Liver (tissue), 3 donors: ENCODE data around the gene CNMD.

Source experiments
- EGR1 ChIP-seq, 2 donors: IDR thresholded peaks; 2 replicates each; pipeline ENCODE4 v1.6.1; 2016 to 2018; ENCODE audit warnings: antibody characterized with exemption in 2 of 2, low read depth in 2 of 2
- FOXA1 ChIP-seq: IDR thresholded peaks from 2 replicates; pipeline ENCODE4 v1.6.1; 2016; ENCODE audit warnings: antibody characterized with exemption
- RAD21 ChIP-seq, 2 donors: IDR thresholded peaks; 2 replicates each; pipeline ENCODE4 v1.6.1; 2016; ENCODE audit warnings: antibody characterized with exemption in 2 of 2, mild to moderate bottlenecking in 2 of 2
- RXRA ChIP-seq, 2 donors: IDR thresholded peaks; 2 replicates each; pipeline ENCODE4 v1.6.1; 2017 to 2018; ENCODE audit warnings: antibody characterized with exemption in 2 of 2, mild to moderate bottlenecking in 1 of 2
- SP1 ChIP-seq: IDR thresholded peaks from 2 replicates; pipeline ENCODE4 v1.6.1; 2018; ENCODE audit warnings: antibody characterized with exemption, mild to moderate bottlenecking
- TAF1 ChIP-seq: conservative IDR thresholded peaks from 2 replicates; pipeline ENCODE4 v1.6.1; 2016; ENCODE audit warnings: antibody characterized with exemption, mild to moderate bottlenecking
- YY1 ChIP-seq: IDR thresholded peaks from 2 replicates; pipeline ENCODE4 v1.6.1; 2016; ENCODE audit warnings: antibody characterized with exemption, mild to moderate bottlenecking
- TF ChIP-seq, protein P1 (sequence below): fragments of 150-350 bp; IDR thresholded peaks from 2 replicates; pipeline ENCODE4 v1.5.1; 2017; ENCODE audit warnings: improper control_type of control experiment, low read depth, low read length; ENCODE audit not compliant: missing input control
- TF ChIP-seq, protein P2 (sequence below): IDR thresholded peaks from 2 replicates; pipeline ENCODE4 v1.6.1; 2016; ENCODE audit warnings: antibody characterized with exemption
- TF ChIP-seq, protein P3 (sequence below): IDR thresholded peaks from 2 replicates; pipeline ENCODE4 v1.6.1; 2016; ENCODE audit warnings: antibody characterized with exemption
- TF ChIP-seq, protein P4 (sequence below): IDR thresholded peaks from 2 replicates; pipeline ENCODE4 v1.6.1; 2016; ENCODE audit warnings: antibody characterized with exemption
- TF ChIP-seq, protein P5 (sequence below): IDR thresholded peaks from 2 replicates; pipeline ENCODE4 v1.6.1; 2016; ENCODE audit warnings: antibody characterized with exemption, mild to moderate bottlenecking
- donor health status: healthy.
- donor health status: healthy.

DNA sequence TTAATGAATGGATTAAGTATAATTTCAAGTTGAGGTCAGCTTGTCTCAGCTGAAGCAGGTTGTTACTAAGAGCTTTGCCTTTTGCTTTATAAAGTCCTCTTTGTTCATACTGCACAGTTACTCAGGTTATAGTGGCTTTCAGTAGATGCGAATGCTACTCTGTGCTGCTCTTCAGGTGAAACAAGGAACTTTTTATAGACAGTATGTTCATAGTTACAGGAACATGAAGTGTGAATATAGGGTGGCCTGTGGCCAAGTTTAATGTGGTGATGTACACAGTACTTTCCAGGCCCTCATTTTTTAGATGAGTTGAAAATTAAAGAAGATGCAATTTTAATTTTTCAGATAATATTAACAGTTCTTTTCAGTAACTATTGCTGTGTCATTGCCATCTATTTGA is 66.2 kb downstream of the CNMD start:
- TF ChIP-seq, protein P1, sequence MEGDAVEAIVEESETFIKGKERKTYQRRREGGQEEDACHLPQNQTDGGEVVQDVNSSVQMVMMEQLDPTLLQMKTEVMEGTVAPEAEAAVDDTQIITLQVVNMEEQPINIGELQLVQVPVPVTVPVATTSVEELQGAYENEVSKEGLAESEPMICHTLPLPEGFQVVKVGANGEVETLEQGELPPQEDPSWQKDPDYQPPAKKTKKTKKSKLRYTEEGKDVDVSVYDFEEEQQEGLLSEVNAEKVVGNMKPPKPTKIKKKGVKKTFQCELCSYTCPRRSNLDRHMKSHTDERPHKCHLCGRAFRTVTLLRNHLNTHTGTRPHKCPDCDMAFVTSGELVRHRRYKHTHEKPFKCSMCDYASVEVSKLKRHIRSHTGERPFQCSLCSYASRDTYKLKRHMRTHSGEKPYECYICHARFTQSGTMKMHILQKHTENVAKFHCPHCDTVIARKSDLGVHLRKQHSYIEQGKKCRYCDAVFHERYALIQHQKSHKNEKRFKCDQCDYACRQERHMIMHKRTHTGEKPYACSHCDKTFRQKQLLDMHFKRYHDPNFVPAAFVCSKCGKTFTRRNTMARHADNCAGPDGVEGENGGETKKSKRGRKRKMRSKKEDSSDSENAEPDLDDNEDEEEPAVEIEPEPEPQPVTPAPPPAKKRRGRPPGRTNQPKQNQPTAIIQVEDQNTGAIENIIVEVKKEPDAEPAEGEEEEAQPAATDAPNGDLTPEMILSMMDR = no peak
- TF ChIP-seq RAD21 (IDR thresholded peaks at IDR 0.05) (no peak), SP1 (no peak), RXRA (IDR thresholded peaks at IDR 0.05) (no peak), TAF1 (no peak), YY1 (no peak), EGR1 (IDR thresholded peaks at IDR 0.05; ENCODE audit: low read depth in 2 of 2) (no peak), FOXA1 (no peak)
- TF ChIP-seq, protein P2, sequence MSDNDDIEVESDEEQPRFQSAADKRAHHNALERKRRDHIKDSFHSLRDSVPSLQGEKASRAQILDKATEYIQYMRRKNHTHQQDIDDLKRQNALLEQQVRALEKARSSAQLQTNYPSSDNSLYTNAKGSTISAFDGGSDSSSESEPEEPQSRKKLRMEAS = no peak
- TF ChIP-seq, protein P3, sequence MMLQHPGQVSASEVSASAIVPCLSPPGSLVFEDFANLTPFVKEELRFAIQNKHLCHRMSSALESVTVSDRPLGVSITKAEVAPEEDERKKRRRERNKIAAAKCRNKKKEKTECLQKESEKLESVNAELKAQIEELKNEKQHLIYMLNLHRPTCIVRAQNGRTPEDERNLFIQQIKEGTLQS = no peak
- TF ChIP-seq, protein P4, sequence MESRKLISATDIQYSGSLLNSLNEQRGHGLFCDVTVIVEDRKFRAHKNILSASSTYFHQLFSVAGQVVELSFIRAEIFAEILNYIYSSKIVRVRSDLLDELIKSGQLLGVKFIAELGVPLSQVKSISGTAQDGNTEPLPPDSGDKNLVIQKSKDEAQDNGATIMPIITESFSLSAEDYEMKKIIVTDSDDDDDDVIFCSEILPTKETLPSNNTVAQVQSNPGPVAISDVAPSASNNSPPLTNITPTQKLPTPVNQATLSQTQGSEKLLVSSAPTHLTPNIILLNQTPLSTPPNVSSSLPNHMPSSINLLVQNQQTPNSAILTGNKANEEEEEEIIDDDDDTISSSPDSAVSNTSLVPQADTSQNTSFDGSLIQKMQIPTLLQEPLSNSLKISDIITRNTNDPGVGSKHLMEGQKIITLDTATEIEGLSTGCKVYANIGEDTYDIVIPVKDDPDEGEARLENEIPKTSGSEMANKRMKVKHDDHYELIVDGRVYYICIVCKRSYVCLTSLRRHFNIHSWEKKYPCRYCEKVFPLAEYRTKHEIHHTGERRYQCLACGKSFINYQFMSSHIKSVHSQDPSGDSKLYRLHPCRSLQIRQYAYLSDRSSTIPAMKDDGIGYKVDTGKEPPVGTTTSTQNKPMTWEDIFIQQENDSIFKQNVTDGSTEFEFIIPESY = no peak
- TF ChIP-seq, protein P5, sequence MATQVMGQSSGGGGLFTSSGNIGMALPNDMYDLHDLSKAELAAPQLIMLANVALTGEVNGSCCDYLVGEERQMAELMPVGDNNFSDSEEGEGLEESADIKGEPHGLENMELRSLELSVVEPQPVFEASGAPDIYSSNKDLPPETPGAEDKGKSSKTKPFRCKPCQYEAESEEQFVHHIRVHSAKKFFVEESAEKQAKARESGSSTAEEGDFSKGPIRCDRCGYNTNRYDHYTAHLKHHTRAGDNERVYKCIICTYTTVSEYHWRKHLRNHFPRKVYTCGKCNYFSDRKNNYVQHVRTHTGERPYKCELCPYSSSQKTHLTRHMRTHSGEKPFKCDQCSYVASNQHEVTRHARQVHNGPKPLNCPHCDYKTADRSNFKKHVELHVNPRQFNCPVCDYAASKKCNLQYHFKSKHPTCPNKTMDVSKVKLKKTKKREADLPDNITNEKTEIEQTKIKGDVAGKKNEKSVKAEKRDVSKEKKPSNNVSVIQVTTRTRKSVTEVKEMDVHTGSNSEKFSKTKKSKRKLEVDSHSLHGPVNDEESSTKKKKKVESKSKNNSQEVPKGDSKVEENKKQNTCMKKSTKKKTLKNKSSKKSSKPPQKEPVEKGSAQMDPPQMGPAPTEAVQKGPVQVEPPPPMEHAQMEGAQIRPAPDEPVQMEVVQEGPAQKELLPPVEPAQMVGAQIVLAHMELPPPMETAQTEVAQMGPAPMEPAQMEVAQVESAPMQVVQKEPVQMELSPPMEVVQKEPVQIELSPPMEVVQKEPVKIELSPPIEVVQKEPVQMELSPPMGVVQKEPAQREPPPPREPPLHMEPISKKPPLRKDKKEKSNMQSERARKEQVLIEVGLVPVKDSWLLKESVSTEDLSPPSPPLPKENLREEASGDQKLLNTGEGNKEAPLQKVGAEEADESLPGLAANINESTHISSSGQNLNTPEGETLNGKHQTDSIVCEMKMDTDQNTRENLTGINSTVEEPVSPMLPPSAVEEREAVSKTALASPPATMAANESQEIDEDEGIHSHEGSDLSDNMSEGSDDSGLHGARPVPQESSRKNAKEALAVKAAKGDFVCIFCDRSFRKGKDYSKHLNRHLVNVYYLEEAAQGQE = no peak
